OCI-LY1 (cell line): ENCODE results near the gene TPSB2.
"Not testable (repeated sequence)": the region's sequence is repeated elsewhere in the genome, so short reads cannot be mapped to it uniquely, and the experiment has no call there.

Experiments
- EZH2 ChIP-seq: fragments of 200-600 bp; sonication (generic), shearing (Covaris generic); IDR thresholded peaks from 2 replicates; pipeline ENCODE4 v1.8.0; 2017; ENCODE audit warnings: borderline replicate concordance, mixed run types, mild to moderate bottlenecking, antibody characterized with exemption, low read length, moderate library complexity, mixed read lengths
- TF ChIP-seq, protein P1 (sequence below): fragments of 200-600 bp; sonication (generic), shearing (Covaris generic); IDR thresholded peaks from 2 replicates; pipeline ENCODE4 v1.5.1; 2017; ENCODE audit warnings: mild to moderate bottlenecking, antibody characterized with exemption, low read length, moderate library complexity, mixed read lengths

DNA sequence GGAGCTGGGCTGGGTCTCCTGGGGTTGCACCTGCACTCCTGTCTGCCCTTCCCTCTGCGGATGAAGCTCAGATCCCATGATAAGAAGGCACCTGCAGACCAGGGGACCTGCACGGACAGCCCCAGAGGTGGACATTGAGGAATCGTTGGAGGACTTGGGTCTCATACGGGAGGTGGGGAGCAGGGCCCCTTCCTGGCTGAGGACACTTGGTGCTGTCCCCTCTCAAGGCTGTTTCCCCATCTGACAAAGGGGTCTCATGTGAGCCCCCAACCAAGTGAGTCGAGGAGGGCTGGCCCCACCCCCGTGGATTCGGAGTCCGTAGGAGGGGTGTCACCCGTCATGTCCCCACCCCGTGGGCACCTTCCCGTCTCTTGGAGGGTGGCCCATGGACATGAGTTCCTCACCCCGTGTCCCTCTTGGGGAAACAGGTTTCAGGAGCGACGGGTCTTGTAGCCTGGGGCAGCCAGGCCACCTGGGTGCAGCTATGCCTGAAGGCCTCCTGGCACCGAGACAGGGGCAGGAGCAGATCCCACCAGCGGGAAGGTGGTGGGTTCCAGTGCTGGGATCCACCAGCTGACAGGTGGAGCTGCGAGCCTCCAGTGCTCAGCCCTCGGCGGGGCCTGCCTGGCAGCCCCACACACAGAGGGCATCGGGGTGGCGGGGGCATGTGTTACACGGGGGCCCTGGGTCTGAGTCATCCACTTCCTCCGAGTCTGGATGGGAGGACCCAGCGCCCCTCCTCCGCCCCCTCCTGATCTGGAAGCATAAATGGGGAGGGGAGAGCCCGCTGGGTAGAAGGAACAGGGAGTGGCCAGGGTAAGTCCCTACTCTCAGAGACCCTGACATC is 25.5 kb upstream of the TPSB2 start, which contains the start of gene TPSD1:
- TF ChIP-seq, protein P1, sequence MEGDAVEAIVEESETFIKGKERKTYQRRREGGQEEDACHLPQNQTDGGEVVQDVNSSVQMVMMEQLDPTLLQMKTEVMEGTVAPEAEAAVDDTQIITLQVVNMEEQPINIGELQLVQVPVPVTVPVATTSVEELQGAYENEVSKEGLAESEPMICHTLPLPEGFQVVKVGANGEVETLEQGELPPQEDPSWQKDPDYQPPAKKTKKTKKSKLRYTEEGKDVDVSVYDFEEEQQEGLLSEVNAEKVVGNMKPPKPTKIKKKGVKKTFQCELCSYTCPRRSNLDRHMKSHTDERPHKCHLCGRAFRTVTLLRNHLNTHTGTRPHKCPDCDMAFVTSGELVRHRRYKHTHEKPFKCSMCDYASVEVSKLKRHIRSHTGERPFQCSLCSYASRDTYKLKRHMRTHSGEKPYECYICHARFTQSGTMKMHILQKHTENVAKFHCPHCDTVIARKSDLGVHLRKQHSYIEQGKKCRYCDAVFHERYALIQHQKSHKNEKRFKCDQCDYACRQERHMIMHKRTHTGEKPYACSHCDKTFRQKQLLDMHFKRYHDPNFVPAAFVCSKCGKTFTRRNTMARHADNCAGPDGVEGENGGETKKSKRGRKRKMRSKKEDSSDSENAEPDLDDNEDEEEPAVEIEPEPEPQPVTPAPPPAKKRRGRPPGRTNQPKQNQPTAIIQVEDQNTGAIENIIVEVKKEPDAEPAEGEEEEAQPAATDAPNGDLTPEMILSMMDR = not testable (repeated sequence)
- TF ChIP-seq EZH2 = not testable (repeated sequence)
